ENCODE data around the gene MAP1B. TPM values are rescaled to one million over a fixed set of nuclear protein-coding genes. Genes with fewer than 3 reads are reported as not detected.

MAP1B gene
- total RNA-seq, 1 experiment from 2014 or later, result 19.2 TPM

GRCh38 chr5:72133212-72133990, 26.1 kb downstream of the MAP1B start:
- H3K27me3 ChIP-seq, result no peaks in the 10 kb centered on the region
- H3K9me3 ChIP-seq (replicated peaks), result no peaks in the 10 kb centered on the region
- H3K4me1 ChIP-seq, result peaks cover 4% of the 10 kb centered on the region; the same call in 1 of the 2 replicates
- no peak overlapping the region for H3K4me3 ChIP-seq
- no peak for DNase-seq
- no peaks in the 10 kb centered on the region; the same call in 1 of the 2 replicates for H3K36me3 ChIP-seq
- H3K27ac ChIP-seq, result no peak overlapping the region

GRCh38 chr5:72134226-72134899, 27.1 kb downstream of the MAP1B start:
- peaks cover 4% of the 10 kb centered on the region; the same call in 1 of the 2 replicates for H3K4me1 ChIP-seq
- H3K9me3 ChIP-seq (replicated peaks), result no peaks in the 10 kb centered on the region
- H3K36me3 ChIP-seq, result no peaks in the 10 kb centered on the region; the same call in 1 of the 2 replicates
- H3K27me3 ChIP-seq, result no peaks in the 10 kb centered on the region
- DNase-seq, result peak; percentile 17 to 39
- H3K4me3 ChIP-seq, result no peak overlapping the region
- H3K27ac ChIP-seq, result no peak overlapping the region

GRCh38 chr5:72137826-72138409, 30.6 kb downstream of the MAP1B start:
- Histone ChIP-seq H3K9me3 (replicated peaks) (no peaks in the 10 kb centered on the region), H3K4me1 (peaks cover 13% of the 10 kb centered on the region; the same call in 1 of the 2 replicates), H3K4me3 (no peak overlapping the region), H3K27me3 (no peaks in the 10 kb centered on the region), H3K27ac (no peak overlapping the region), H3K36me3 (no peaks in the 10 kb centered on the region; the same call in 1 of the 2 replicates)
- DNase-seq, result peak in 1 of 2 experiments; percentile 35

DNA sequence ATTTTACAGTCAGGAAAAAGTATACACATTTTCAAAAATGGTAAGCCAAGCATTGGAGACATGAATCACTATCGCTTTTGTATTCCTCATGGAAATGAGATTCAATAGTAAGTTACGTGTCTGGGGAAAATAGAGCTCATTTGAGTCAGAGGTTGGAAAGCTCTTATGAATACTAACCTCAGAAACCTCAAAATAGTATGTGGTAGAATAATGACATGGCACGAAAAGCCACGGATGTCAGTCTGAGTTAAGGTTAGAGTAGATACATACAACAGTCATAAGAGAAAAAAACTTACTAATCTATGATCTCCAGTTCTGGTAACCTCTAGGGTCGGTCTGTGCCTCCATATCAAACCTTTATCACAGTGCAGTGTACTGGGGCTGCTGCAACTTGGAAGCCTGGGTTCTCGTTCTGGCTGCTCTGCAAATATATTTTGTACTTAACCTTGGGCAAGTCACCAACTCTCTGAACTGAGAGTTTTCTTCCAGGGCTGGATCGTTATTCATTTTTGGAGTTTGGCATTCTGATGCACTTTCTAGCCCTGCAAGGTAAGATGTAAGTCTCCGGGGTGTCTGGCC, 31.8 kb downstream of the MAP1B start:
- Histone ChIP-seq H3K9me3 (replicated peaks) (no peaks in the 10 kb centered on the region), H3K4me1 (peaks cover 11% of the 10 kb centered on the region; the same call in 1 of the 2 replicates), H3K27ac (no peak overlapping the region), H3K36me3 (no peaks in the 10 kb centered on the region), H3K4me3 (no peak overlapping the region), H3K27me3 (no peaks in the 10 kb centered on the region)
- DNase-seq, result no peak

GRCh38 chr5:72140711-72141110, 33.4 kb downstream of the MAP1B start:
- Histone ChIP-seq H3K36me3 (no peaks in the 10 kb centered on the region), H3K27me3 (no peaks in the 10 kb centered on the region), H3K9me3 (replicated peaks) (no peaks in the 10 kb centered on the region), H3K4me3 (no peak overlapping the region), H3K27ac (no peak overlapping the region), H3K4me1 (peaks cover 9% of the 10 kb centered on the region; the same call in 1 of the 2 replicates)
- DNase-seq, result no peak

GRCh38 chr5:72141440-72142355, 34.4 kb downstream of the MAP1B start:
- H3K27me3 ChIP-seq, result no peaks in the 10 kb centered on the region
- H3K27ac ChIP-seq, result no peak overlapping the region
- no peak for DNase-seq
- peaks cover 9% of the 10 kb centered on the region; the same call in 1 of the 2 replicates for H3K4me1 ChIP-seq
- H3K9me3 ChIP-seq (replicated peaks), result no peaks in the 10 kb centered on the region
- H3K4me3 ChIP-seq, result no peak overlapping the region
- H3K36me3 ChIP-seq, result no peaks in the 10 kb centered on the region

- DNase-seq, result no peak
- Histone ChIP-seq H3K27ac (no peak overlapping the region), H3K9me3 (replicated peaks) (no peaks in the 10 kb centered on the region), H3K27me3 (no peaks in the 10 kb centered on the region), H3K36me3 (no peaks in the 10 kb centered on the region), H3K4me3 (no peak overlapping the region), H3K4me1 (peaks cover 9% of the 10 kb centered on the region; the same call in 1 of the 2 replicates)
Observed at GRCh38 chr5:72144762-72145161, 37.5 kb downstream of the MAP1B start.

GRCh38 chr5:72145348-72145747, 38.1 kb downstream of the MAP1B start:
- no peaks in the 10 kb centered on the region for H3K36me3 ChIP-seq
- peaks cover 9% of the 10 kb centered on the region; the same call in 1 of the 2 replicates for H3K4me1 ChIP-seq
- no peak overlapping the region for H3K27ac ChIP-seq

DNA sequence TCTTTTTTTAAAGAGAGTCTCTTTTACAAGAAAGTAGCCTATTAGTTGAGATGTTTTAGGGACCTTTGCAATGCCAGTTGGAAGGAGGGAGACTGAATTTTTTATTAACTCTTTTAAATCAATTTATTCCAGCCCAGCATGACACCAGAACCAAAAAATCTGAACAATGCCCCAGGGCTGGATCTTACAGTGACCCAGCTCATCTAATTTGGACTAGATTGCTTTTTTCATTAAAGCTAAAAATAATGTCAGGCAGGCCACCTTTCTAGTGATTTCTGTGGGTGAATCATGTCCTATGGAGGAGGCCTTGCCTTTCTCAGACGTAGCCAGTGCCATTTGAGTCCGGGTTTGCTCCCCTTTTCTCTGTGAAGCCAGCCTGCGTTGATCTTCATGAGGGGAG, 38.8 kb downstream of the MAP1B start:
- Histone ChIP-seq H3K36me3 (no peaks in the 10 kb centered on the region), H3K4me3 (no peak overlapping the region), H3K27me3 (no peaks in the 10 kb centered on the region)

More at GRCh38 chr5:72145348-72145747, 38.1 kb downstream of the MAP1B start:
- H3K9me3 ChIP-seq (replicated peaks), result no peaks in the 10 kb centered on the region
- no peaks in the 10 kb centered on the region for H3K27me3 ChIP-seq
- H3K4me3 ChIP-seq, result no peak overlapping the region
- no peak for DNase-seq

DNA sequence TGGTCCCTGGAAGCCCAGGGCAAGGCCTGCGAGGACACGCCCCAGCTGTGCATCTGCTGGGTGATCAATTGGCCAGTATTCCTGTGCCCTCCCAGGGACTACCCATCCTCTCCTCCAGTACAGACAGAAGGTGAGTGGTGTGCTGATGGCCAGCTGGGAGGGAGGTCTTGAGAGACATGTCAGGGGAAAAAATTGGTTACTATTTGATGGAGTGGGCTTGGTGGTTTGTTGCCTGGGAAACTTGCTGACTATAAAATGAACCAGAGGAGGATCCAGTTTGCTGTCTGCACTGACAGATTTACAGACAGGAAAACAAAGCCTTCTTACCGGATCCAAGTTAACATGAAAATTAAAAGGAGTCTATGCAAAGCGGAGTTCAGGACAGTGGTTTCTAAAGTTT, 40.3 kb downstream of the MAP1B start:
- Histone ChIP-seq H3K9me3 (replicated peaks) (no peaks in the 10 kb centered on the region), H3K4me3 (no peak overlapping the region), H3K4me1 (0 out of 2 replicates have a peak, but pooled peaks cover 3% of the 10 kb centered on the region), H3K27me3 (no peaks in the 10 kb centered on the region), H3K36me3 (no peaks in the 10 kb centered on the region; the same call in 1 of the 2 replicates), H3K27ac (no peak overlapping the region)
- DNase-seq, result no peak

More for the DNA sequence above, 38.8 kb downstream of the MAP1B start:
- Histone ChIP-seq H3K4me1 (peaks cover 10% of the 10 kb centered on the region; the same call in 1 of the 2 replicates), H3K27ac (no peak overlapping the region), H3K9me3 (replicated peaks) (no peaks in the 10 kb centered on the region)
- no peak for DNase-seq

DNA sequence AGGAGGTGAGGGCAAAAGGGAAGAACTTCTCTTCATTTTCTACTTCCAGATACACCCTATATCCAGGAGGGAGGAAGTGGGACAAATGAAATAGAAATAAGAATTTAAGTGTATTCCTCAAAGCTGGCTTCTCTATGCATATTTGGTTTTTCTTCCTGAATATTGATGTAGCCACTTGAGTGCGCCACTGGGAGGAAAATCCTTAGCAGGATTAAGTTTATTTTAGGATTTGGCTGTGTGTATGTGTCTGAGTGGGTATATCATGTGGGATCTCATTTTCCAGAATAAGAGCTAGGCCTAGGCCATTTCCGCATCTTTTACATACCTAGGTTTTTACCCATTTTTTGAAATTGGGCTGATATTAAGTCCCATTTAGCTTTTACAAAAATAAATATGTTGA, 42.5 kb downstream of the MAP1B start:
- Histone ChIP-seq H3K9me3 (replicated peaks) (no peaks in the 10 kb centered on the region), H3K36me3 (no peaks in the 10 kb centered on the region; the same call in 1 of the 2 replicates), H3K27ac (no peak overlapping the region), H3K27me3 (no peaks in the 10 kb centered on the region), H3K4me1 (0 out of 2 replicates have a peak, but pooled peaks cover 3% of the 10 kb centered on the region), H3K4me3 (no peak overlapping the region)
- no peak for DNase-seq

- Histone ChIP-seq H3K4me1 (0 out of 2 replicates have a peak, but pooled peaks cover 3% of the 10 kb centered on the region), H3K27ac (no peak overlapping the region), H3K36me3 (no peaks in the 10 kb centered on the region; the same call in 1 of the 2 replicates), H3K9me3 (replicated peaks) (no peaks in the 10 kb centered on the region), H3K27me3 (no peaks in the 10 kb centered on the region), H3K4me3 (no peak overlapping the region)
- no peak for DNase-seq
Observed at GRCh38 chr5:72151169-72151568, 43.9 kb downstream of the MAP1B start.

DNA sequence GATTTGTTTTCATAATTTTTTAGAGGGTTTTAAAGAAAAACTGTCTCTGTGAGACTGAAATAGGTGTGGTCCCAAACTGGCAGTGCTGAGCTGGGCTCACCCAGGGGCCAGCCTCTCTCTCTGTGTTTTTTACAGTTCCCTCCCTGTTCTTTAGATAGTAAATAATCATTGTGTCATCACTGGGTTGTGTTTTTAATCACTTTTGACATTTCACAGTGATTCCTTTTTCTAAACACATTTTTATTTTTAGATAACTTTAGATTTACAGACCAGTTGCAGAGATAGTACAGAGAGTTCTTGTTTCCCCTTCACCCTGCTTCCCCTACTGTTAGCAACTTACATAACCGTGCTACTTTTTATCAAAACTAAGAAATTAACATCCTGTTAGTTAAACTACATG, 44.4 kb downstream of the MAP1B start:
- H3K36me3 ChIP-seq, result no peaks in the 10 kb centered on the region; the same call in 1 of the 2 replicates
- H3K27ac ChIP-seq, result no peak overlapping the region
- 0 out of 2 replicates have a peak, but pooled peaks cover 3% of the 10 kb centered on the region for H3K4me1 ChIP-seq
- no peak overlapping the region for H3K4me3 ChIP-seq
- H3K9me3 ChIP-seq (replicated peaks), result no peaks in the 10 kb centered on the region
- DNase-seq, result no peak
- H3K27me3 ChIP-seq, result no peaks in the 10 kb centered on the region

Data from SJCRH30 (cell line).